NCI-H748 treated with DMSO at 0.1 percent for 48 hours (cell line): ENCODE measurements around the gene KLHL29.
"Not testable (repeated sequence)": the region's sequence is repeated elsewhere in the genome, so short reads cannot be mapped to it uniquely, and the experiment has no call there.

ENCODE experiments used
- DNase-seq: peaks from one replicate; lab custom pipeline; 2025; lab: John Stamatoyannopoulos, UW

Gene KLHL29

DNA sequence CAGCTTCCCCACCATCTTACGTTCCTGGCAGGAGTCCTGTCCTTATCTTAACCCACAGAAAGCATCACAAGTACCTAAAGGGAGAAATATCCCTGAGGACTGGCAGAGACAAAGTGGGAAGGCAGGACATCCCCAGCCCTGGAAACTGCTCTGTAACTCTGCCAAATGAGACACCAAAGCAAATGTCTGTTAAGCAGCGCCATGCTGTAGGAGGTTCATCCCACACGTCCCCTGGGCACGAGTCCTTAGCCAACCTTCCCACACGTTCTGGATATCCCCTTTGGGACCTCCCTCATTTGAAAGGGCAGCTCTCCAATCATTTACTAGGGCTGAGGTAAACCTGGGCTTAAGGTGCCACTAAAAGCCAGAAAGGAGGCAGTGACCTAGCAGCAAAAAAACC lies 334.7 kb downstream of the KLHL29 start:
- DNase-seq, result no peak

DNA sequence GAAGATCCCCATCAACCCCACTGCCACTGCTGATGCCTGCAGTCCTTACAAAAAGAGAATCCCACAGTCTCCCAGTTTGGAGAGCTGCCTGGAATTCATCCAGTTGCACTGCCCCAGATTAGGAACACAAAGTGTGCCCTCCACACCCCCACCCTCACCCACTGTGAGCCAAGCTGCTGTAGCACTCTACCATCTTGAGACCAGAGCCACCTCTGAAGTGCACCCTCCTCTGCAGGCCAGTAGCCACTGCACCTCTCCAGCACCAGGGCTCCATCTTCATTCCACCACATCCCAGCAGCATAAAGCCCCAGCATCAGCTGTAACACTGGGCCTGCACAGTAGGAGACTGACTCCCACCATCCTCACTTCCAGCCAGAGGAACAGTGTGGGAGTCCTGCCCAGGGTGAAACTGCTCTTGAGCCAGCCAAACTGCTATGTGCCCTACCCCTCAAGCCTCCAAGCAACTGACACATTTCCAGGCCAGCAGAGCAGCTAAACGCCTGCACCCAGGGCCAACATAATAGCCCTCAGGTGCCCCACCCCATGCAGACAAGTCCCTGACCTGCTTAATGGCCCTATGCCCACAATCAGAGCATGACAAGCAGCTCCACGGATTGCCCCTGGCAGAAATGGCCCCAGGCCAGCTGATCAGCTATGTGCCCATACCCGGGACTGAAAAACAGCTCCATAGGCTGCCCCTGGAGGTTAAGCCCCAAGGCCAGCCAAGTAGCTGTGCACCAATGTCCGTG lies 335.9 kb downstream of the KLHL29 start:
- DNase-seq, result no peak

GRCh38 chr2:23721454-23721826 lies 336.5 kb downstream of the KLHL29 start:
- no peak for DNase-seq

DNA sequence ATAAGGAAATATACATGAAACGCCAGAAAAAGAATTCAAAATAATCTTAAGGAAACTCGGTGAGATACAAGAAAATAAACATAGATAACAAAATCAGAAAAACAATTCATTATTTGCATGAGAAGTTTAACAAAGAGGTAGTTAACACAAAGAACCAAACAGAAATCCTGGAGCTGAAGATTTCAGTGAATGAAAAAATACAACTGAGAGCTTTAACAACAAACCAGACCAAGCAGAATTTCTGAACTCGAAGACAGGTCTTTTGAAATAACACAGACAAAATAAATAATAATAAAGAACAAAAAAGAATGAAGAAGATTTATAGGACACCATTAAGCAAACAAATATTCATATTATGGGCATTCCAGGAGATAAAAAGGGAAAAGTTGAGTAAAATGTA lies 337.3 kb downstream of the KLHL29 start:
- DNase-seq, result no peak

DNA sequence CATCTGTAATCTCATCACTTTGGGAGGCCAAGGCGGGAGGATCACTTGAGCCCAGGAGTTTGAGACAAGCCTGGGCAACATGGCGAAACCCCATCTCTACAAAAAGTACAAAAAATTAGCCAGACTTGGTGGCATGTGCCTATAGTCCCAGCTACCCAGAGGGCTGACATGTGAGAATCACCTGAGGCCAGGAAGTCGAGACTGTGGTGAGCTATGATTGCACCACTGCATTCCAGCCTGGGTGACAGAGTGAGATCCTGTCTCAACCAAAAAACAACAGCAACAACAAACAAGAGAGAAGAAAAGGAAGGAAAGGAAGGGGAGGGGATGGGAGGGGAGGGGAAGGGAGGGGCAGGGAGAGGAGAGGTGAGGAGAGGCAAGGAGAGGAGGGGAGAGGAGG lies 338.1 kb downstream of the KLHL29 start:
- not testable (repeated sequence) for DNase-seq

- DNase-seq, result no peak
Measured at GRCh38 chr2:23734416-23734815, 349.4 kb downstream of the KLHL29 start.

DNA sequence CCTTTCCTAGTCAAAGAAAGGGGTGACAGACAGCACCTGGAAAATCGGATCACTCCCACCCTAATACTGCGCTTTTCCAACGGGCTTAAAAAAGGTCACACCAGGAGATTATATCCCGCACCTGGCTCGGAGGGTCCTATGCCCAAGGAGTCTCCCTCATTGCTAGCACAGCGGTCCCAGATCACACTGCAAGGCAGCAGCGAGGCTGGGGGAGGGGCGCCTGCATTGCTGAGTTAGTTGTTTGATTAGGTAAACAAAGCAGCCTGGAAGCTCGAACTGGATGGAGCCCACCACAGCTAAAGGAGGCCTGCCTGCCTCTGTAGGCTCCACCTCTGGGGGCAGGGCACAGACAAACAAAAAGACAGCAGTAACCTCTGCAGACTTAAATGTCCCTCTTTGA lies 351.8 kb downstream of the KLHL29 start:
- not testable (repeated sequence) for DNase-seq

GRCh38 chr2:23745068-23745725 lies 360.2 kb downstream of the KLHL29 start:
- no peak for DNase-seq

DNA sequence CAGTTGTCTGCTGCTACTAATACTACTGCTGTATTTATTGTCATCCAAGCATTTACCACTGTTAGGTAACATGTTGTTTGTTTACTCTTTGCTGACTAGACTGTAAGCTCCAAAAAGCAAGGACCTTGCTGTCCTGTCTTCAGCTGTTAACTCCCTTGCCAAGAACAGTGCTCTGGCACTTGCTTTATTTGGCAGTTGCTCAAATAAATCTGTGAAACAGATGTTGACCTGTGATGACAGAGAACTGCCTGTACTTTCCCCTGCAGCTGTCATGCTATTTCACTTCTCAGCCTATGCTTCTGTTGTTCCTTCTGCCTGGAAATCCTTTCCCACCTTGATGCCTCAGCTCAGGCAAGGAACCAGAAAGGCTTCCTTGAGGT lies 360.7 kb downstream of the KLHL29 start:
- DNase-seq, result no peak

DNA sequence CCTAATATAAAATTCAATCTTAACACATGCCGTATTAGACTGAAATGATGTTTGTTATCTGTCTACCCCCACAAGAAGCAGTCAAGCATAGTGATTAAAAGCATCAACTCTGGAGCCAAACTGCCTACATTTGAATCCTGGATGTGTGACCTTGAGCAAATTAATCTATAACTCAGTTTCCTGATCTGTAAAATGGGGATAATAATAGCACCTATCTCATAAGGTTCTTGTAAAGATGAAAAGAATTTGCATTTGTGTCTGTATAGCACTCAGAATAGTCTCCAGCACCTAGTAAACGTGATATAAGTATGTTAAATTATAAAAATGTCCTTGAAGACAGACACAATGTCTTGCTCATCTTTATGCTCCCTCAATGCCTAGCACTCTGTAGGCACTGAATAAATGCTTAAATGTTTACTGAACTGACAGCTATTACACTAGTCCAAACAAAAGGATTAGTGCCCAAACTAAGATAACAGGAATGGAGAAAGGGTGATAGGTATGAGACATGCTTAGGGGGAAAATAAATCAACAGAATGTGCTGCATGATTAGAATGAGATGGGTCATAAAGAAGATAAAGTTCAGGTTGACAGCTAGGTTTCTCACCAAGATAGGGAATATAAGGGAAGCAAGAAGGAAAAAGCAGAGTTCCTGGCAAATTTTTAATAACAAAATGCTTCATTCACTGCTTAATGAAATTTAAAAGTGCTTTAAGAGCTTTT lies 361.3 kb downstream of the KLHL29 start:
- no peak for DNase-seq

GRCh38 chr2:23751747-23752265 lies 366.8 kb downstream of the KLHL29 start:
- DNase-seq, result no peak

- no peak for DNase-seq
Measured at GRCh38 chr2:23753291-23754010, 368.5 kb downstream of the KLHL29 start.

DNA sequence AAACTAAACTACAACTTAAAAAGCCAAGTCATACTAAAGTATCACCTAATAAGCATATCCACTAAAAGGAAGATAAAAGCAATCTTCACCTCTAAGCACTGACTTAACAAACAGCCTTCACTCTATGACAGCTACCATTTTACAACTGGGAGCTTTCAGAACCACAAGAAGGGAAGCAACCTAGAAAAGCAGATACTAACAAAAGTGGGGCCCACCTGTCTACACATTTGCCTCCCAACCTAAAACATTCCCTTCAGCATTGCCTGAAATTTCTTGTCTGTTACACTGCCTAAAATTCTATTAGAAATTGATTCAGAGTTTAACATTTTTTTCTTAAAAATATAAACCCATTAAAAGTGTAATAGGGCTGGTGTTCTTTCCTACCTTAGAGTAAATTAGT lies 370.0 kb downstream of the KLHL29 start:
- no peak for DNase-seq

DNA sequence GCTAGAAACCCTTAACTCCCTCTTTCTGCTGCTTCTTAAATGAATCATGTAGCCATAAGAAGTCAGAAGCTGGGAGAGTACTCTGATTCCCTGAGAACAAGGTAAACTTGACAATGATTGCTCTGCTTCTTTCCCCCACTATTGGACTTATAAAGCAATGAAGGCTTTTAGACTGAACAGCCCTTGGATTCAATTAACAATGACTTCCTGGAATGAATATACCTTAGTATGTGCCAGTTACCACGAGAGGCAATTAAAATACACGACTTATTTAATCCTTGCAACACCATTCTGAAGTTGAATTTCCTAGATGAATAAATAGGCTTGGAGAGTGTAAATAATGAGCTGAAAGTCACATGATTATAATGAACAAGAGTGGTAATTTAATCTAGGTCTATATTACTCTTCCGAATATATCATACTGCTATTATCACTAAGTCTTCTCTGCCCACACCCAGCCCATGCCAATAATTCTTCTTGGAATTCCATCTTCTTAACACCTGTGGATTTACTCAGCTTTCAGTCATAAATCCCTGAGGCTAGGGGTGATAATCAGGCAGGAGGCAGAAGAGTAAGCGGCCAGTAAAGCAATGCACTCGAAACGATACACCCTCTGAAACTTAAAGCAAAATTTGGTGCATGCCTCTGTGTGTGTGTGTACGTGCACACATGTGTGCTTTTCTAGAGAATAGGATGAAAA lies 371.8 kb downstream of the KLHL29 start:
- no peak for DNase-seq

DNA sequence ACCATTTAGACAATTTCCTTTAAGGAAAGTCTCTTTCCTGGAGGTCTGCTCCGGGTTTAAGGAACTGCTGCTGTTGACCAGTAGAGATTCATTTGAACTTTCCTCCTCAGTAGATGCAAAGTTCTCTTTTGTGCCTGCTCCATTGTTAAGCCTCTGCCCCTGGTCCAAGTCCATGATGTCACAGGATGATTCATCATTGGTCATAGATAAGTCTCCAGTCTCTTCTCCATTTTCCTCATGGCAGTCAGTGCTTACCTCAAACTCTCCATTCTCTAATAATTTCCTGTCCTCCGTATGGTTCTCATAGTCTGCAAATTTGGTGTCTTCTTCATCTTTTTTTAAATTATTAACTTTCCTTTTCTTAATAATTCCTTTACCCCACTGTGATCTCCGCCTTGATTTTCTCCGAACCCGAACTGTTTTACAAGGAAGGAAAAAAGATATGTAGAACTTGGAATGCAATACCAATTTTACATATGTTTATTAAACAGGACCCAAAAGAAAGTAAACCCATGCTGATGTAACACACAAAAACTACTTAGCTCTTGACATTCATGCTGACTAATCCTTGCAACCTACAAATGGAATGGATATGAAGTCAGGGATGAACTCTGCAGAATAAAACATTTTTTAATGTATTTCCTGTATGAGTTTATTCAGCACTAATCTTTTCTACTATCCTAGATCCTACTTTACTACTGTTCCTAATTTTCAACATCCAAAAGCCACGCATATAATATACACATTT lies 372.9 kb downstream of the KLHL29 start:
- DNase-seq, result no peak
